IPS DF 6.9 (cell line): ENCODE data around the gene TIMP1.

Source experiments
- DNase-seq: peaks from one replicate; pipeline ENCODE4 v3.0.0-alpha.2; 2013; ENCODE audit warnings: low read depth, low spot score
- H3K27ac ChIP-seq: one replicate; pipeline ENCODE4 v1.5.1; 2013; ENCODE audit warnings: low read length, control low read depth
- H3K27me3 ChIP-seq: 2 replicates; pipeline ENCODE4 v1.6.1; 2013; ENCODE audit warnings: mild to moderate bottlenecking, low read length; ENCODE audit not compliant: control insufficient read depth, insufficient read depth
- H3K36me3 ChIP-seq: 2 replicates; pipeline ENCODE4 v1.6.1; 2013; ENCODE audit warnings: low read length; ENCODE audit not compliant: control insufficient read depth, insufficient read depth
- H3K4me1 ChIP-seq: 2 replicates; pipeline ENCODE4 v1.6.1; 2013; ENCODE audit warnings: low read length; ENCODE audit not compliant: control insufficient read depth, insufficient read depth
- H3K4me3 ChIP-seq: 2 replicates; pipeline ENCODE4 v1.5.1; 2013; ENCODE audit warnings: mild to moderate bottlenecking, low read length
- H3K9me3 ChIP-seq: 2 replicates; pipeline ENCODE4 v1.6.1; 2013; ENCODE audit warnings: low read length, inconsistent platforms; ENCODE audit not compliant: control insufficient read depth, insufficient read depth
- WGBS: extraction: QIAGEN DNeasy Blood & Tissue Kit; methylation state at CpG from one replicate; pipeline ENCODE4 v1.1.7; 2013; ENCODE audit warnings: mixed read lengths, missing lambda C conversion rate; ENCODE audit not compliant: insufficient read length, insufficient coverage; 5-methylcytosine and 5-hydroxymethylcytosine counted together

The TIMP1 gene

DNA sequence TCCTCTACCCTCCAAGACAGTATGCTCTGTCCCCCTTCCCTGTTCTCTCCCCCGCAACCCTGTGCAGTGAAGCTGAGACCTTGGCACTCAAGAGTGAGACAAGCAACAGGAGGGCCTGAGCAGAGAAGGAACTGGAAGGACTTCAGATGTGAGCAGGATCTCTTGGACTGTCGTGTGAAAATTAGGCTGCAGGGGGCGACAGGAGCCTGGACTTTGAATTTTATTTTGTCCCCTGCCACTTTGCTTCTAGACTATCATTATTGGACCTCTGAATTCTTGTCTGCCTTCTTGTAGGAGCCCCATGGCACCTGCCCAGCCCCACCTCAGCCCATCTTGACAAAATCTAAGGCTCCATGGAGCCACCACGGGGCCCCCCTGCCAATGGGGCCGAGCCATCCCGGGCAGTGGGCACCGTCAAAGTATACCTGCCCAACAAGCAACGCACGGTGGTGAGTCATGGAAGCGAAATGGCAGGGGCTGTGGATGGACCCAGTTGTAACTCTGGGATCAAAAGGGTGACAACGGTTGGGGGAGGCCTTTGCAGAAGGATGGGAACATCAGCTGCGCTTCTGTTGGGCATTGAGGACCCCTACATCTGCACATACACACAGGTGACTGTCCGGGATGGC, 19.5 kb upstream of the TIMP1 start:
- no CpG with 5 or more reads among the region's 13 CpGs for WGBS
- Histone ChIP-seq H3K27me3 (no peaks in the 10 kb centered on the region), H3K9me3 (no peaks in the 10 kb centered on the region), H3K36me3 (peaks cover 4% of the 10 kb centered on the region; the same call in 1 of the 2 replicates), H3K4me1 (no peaks in the 10 kb centered on the region; the same call in 1 of the 2 replicates), H3K4me3 (no peak overlapping the region), H3K27ac (no peak overlapping the region)
- DNase-seq = no peak

DNA sequence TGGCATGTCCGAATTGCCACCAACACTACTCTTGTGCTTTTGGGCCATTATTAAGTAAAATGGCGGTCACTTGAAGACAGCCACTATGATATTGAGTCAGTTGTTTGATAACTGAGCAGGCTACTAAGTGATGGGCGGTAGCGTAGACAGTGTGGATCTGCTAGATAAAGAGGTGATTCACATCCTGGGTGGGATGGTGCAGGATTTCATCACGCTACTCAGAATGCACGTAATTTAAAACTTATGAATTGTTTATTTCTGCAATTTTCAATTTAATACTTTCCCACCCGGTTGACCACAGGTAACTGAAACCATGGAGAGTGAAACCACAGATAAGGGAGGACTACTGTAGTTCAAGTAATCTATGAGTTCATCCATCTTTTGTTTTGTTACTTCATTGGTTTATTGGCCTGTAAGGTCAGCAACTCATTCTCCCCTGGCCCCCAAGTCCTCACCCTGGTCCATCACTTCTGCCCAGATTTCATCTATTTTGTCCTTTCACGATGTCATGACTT, 18.4 kb upstream of the TIMP1 start:
- WGBS = no CpG with 5 or more reads among the region's 8 CpGs
- Histone ChIP-seq H3K9me3 (no peaks in the 10 kb centered on the region), H3K36me3 (peaks cover 8% of the 10 kb centered on the region; the same call in 1 of the 2 replicates), H3K27me3 (no peaks in the 10 kb centered on the region), H3K4me3 (no peak overlapping the region), H3K27ac (no peak overlapping the region), H3K4me1 (no peaks in the 10 kb centered on the region; the same call in 1 of the 2 replicates)
- DNase-seq = no peak

DNA sequence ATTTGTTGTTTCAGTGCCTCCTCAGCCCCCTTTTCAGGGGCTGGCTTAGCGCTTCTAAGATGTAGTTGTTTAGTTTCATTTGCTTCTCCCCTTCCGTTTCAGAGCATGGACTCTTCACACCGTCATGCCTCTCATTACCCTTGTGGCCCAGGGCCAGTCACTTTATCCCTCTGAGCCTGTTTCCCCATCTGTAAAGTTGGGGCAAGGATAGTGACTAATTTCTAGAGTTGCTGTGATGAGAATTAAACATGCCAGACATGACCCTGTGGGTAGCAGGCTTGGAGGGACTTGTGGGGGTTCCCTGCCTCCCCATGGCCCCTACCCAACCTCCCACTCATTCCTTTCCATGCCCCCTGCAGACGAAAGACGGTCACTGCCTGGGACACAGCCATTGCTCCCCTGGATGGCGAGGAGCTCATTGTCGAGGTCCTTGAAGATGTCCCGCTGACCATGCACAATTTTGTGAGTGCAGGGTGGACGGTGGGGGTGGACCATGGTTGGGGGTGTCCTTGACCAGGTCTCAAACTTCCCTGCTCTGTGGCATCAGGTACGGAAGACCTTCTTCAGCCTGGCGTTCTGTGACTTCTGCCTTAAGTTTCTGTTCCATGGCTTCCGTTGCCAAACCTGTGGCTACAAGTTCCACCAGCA, 17.7 kb upstream of the TIMP1 start:
- H3K9me3 ChIP-seq = no peaks in the 10 kb centered on the region
- H3K27ac ChIP-seq = no peak overlapping the region
- H3K4me1 ChIP-seq = no peaks in the 10 kb centered on the region; the same call in 1 of the 2 replicates
- no CpG with 5 or more reads among the region's 12 CpGs for WGBS
- no peak overlapping the region for H3K4me3 ChIP-seq
- H3K27me3 ChIP-seq = no peaks in the 10 kb centered on the region
- no peak for DNase-seq
- H3K36me3 ChIP-seq = peaks cover 8% of the 10 kb centered on the region; the same call in 1 of the 2 replicates

DNA sequence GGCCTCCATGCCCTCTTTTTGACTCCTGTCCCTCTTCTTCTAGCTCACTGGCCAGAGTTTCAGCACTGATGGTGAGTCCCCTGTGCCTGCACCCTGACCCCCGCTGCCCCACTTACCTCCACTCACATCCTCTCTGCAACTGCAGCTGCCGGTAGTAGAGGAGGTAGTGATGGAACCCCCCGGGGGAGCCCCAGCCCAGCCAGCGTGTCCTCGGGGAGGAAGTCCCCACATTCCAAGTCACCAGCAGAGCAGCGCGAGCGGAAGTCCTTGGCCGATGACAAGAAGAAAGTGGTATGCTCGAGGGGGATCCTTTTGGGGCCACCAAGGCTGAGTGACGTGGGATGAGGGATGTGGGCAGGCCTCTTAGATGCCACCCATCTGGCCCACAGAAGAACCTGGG, 15.4 kb upstream of the TIMP1 start:
- H3K27ac ChIP-seq = no peak overlapping the region
- peaks cover 8% of the 10 kb centered on the region; the same call in 1 of the 2 replicates for H3K36me3 ChIP-seq
- no peak for DNase-seq
- no peak overlapping the region for H3K4me3 ChIP-seq
- no CpG with 5 or more reads among the region's 11 CpGs for WGBS
- H3K9me3 ChIP-seq = no peaks in the 10 kb centered on the region
- H3K4me1 ChIP-seq = no peaks in the 10 kb centered on the region; the same call in 1 of the 2 replicates
- H3K27me3 ChIP-seq = no peaks in the 10 kb centered on the region

DNA sequence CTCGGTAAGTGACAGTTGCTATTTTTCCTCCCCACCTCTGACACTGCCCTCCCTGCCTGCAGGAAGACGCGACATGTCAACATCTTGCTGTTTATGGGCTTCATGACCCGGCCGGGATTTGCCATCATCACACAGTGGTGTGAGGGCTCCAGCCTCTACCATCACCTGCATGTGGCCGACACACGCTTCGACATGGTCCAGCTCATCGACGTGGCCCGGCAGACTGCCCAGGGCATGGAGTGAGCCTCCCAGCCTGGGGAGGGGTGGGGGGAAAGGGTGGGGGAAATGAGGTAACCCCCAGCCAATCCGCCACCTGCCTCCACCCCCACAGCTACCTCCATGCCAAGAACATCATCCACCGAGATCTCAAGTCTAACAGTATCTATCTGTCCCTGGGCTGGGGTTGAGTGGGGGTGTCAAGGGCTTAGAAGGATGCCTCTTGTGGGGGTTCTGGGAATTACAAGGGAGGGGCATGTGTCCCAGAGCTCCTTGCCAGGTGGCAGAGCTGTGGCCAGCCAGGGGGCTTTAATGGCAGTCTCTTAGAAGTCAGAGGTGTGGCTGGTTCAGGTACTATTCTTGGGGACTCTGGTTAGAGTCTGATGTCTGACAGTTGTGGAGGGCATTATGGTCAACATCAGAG, 13.5 kb upstream of the TIMP1 start:
- no CpG with 5 or more reads among the region's 13 CpGs for WGBS
- H3K9me3 ChIP-seq = no peaks in the 10 kb centered on the region

DNA sequence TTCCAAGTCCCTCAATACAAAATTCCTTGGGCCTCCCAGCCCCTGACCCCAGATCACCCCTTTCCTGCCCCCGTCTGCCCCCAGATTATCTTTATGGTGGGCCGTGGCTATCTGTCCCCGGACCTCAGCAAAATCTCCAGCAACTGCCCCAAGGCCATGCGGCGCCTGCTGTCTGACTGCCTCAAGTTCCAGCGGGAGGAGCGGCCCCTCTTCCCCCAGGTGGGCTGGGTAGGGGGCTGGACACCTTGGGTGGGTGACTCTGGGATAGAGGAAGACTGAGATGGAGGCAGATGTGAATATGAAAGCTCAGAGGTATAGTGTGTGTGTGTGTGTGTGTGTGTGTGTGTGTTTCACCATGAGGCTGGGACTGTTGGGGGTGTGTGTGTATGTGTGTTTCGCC, 11.4 kb upstream of the TIMP1 start:
- Histone ChIP-seq H3K9me3 (no peaks in the 10 kb centered on the region), H3K27ac (no peak overlapping the region), H3K4me1 (peaks cover 4% of the 10 kb centered on the region; the same call in 1 of the 2 replicates), H3K36me3 (peaks cover 5% of the 10 kb centered on the region; the same call in 1 of the 2 replicates), H3K27me3 (no peaks in the 10 kb centered on the region), H3K4me3 (no peak overlapping the region)
- WGBS = no CpG with 5 or more reads among the region's 8 CpGs
- DNase-seq = no peak

More for the DNA sequence above, 13.5 kb upstream of the TIMP1 start:
- no peak overlapping the region for H3K4me3 ChIP-seq
- no peaks in the 10 kb centered on the region for H3K27me3 ChIP-seq
- H3K27ac ChIP-seq = no peak overlapping the region
- peaks cover 3% of the 10 kb centered on the region; the same call in 1 of the 2 replicates for H3K4me1 ChIP-seq
- peaks cover 5% of the 10 kb centered on the region; the same call in 1 of the 2 replicates for H3K36me3 ChIP-seq
- DNase-seq = no peak

DNA sequence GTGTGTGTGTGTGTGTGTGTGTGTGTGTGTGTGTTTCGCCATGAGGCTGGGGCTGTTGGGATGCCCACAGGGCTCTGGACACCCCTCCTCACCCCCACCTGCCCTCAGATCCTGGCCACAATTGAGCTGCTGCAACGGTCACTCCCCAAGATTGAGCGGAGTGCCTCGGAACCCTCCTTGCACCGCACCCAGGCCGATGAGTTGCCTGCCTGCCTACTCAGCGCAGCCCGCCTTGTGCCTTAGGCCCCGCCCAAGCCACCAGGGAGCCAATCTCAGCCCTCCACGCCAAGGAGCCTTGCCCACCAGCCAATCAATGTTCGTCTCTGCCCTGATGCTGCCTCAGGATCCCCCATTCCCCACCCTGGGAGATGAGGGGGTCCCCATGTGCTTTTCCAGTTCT, 11.0 kb upstream of the TIMP1 start:
- Histone ChIP-seq H3K27ac (no peak overlapping the region), H3K27me3 (no peaks in the 10 kb centered on the region), H3K4me1 (peaks cover 6% of the 10 kb centered on the region), H3K36me3 (peaks cover 5% of the 10 kb centered on the region; the same call in 1 of the 2 replicates), H3K9me3 (no peaks in the 10 kb centered on the region), H3K4me3 (no peak overlapping the region)
- WGBS = no CpG with 5 or more reads among the region's 11 CpGs
- no peak for DNase-seq

DNA sequence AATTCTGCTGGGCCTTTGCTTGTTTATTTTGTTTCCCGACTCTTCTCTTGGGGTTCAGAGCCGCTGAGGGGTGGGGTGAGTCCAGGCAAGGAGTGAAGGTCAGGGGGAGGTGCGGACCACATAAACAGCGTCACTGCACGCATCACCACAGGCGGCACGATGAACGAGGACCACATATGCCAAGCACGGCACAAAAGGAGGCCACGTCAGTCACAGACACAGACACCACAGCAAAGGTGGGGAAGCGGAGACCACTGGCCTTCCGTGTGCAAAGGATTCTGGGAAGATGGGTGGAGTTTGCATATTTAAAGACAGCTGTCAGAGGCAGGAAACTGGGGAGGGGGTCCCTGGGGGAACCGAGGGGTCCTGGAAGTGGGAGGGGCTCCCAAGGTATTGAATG, 10.3 kb upstream of the TIMP1 start:
- peaks cover 6% of the 10 kb centered on the region for H3K4me1 ChIP-seq
- H3K27ac ChIP-seq = no peak overlapping the region
- H3K4me3 ChIP-seq = no peak overlapping the region
- WGBS = no CpG with 5 or more reads among the region's 13 CpGs
- H3K27me3 ChIP-seq = no peaks in the 10 kb centered on the region
- no peak for DNase-seq
- H3K9me3 ChIP-seq = no peaks in the 10 kb centered on the region
- peaks cover 5% of the 10 kb centered on the region; the same call in 1 of the 2 replicates for H3K36me3 ChIP-seq

DNA sequence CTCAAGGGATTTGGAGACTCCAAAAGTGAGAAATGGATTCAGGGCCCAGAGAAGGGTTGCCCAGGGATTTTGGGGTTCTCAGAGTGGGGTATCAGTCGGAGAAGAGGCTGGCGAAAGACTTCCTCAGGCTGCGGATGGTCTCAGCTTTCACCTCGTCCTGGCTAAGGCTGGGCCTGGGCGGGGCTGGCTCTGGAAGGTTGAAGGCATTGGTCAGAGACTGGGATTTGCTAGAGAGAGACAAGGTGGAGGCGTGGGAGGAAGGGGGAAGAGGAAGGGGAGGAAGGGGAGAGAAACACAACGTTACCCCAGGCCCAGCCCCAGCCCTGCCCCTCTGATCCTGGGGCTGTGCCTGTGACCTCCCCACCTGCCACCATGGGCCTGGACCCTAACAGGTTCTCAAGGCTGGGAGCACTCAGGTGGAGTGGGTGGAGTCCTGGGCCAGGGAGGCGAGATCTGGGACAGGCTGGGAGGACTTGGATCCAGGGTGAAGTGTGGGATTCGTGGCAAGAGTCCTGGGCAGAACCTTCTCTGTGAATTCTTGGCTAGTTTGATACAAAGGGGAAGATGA, 9.4 kb upstream of the TIMP1 start:
- H3K4me1 ChIP-seq = peaks cover 6% of the 10 kb centered on the region
- no peaks in the 10 kb centered on the region for H3K27me3 ChIP-seq
- H3K9me3 ChIP-seq = no peaks in the 10 kb centered on the region
- WGBS = no CpG with 5 or more reads among the region's 9 CpGs
- H3K36me3 ChIP-seq = peaks cover 3% of the 10 kb centered on the region; the same call in 1 of the 2 replicates
- DNase-seq = no peak
- no peak overlapping the region for H3K27ac ChIP-seq
- no peak overlapping the region for H3K4me3 ChIP-seq
